Measurements from ENCODE around the gene INAFM2.

The INAFM2 gene

GRCh38 chr15:40306371-40306770 lies 17.1 kb upstream of the INAFM2 start:
- no peak for DNase-seq (ENCODE audit: low read depth, low spot score)

GRCh38 chr15:40306908-40307307 lies 16.6 kb upstream of the INAFM2 start:
- DNase-seq (ENCODE audit: low read depth, low spot score): no peak

- DNase-seq (ENCODE audit: low read depth, low spot score): no peak
Measured at GRCh38 chr15:40307421-40308211, 15.9 kb upstream of the INAFM2 start, which contains the start of gene PLCB2. PLCB2 (minus strand) TSS chr15:40307935; CDS start chr15:40307672, 263 bp downstream.

GRCh38 chr15:40309344-40309862 lies 14.1 kb upstream of the INAFM2 start:
- DNase-seq (ENCODE audit: low read depth, low spot score): no peak

GRCh38 chr15:40310001-40310959 lies 13.2 kb upstream of the INAFM2 start:
- no peak for DNase-seq (ENCODE audit: low read depth, low spot score)

GRCh38 chr15:40310993-40311392 lies 12.5 kb upstream of the INAFM2 start:
- no peak for DNase-seq (ENCODE audit: low read depth, low spot score)

- DNase-seq (ENCODE audit: low read depth, low spot score): no peak
Measured at GRCh38 chr15:40312370-40313158, 10.9 kb upstream of the INAFM2 start.

GRCh38 chr15:40313531-40314398 lies 9.7 kb upstream of the INAFM2 start:
- no peak for DNase-seq (ENCODE audit: low read depth, low spot score)

- no peak for DNase-seq (ENCODE audit: low read depth, low spot score)
Measured at GRCh38 chr15:40314723-40315276, 8.7 kb upstream of the INAFM2 start.

- DNase-seq (ENCODE audit: low read depth, low spot score): no peak
Measured at GRCh38 chr15:40316931-40317330, 6.6 kb upstream of the INAFM2 start.

- DNase-seq (ENCODE audit: low read depth, low spot score): no peak
Measured at GRCh38 chr15:40317580-40317979, 5.9 kb upstream of the INAFM2 start.

- DNase-seq (ENCODE audit: low read depth, low spot score): no peak
Measured at GRCh38 chr15:40320409-40320808, 3.1 kb upstream of the INAFM2 start.

- no peak for DNase-seq (ENCODE audit: low read depth, low spot score)
Measured at GRCh38 chr15:40320931-40321371, 2.5 kb upstream of the INAFM2 start.

- DNase-seq (ENCODE audit: low read depth, low spot score): no peak
Measured at GRCh38 chr15:40322531-40323238, 807 bp upstream of the INAFM2 start.

- DNase-seq (ENCODE audit: low read depth, low spot score): no peak
Measured at GRCh38 chr15:40323953-40324937, 753 bp downstream of the INAFM2 start.

GRCh38 chr15:40325188-40325587 lies 1.7 kb downstream of the INAFM2 start:
- no peak for DNase-seq (ENCODE audit: low read depth, low spot score)

- DNase-seq (ENCODE audit: low read depth, low spot score): no peak
Measured at GRCh38 chr15:40325700-40326099, 2.2 kb downstream of the INAFM2 start.

GRCh38 chr15:40327457-40327856 lies 4.0 kb downstream of the INAFM2 start:
- no peak for DNase-seq (ENCODE audit: low read depth, low spot score)

All from iPS DF 19.7 (cell line).